CD4-positive, alpha-beta T cell (primary cell): ENCODE data around the gene SERPINA4. TPM values are rescaled to one million over a fixed set of nuclear protein-coding genes. Genes with fewer than 3 reads are reported as not detected.
"Not testable (repeated sequence)": the region's sequence is repeated elsewhere in the genome, so short reads cannot be mapped to it uniquely, and the experiment has no call there.

Experiments used
- ATAC-seq: fragments of 200-7000 bp; cut with Tn5 transposase; one replicate; pipeline ENCODE4 v1.10.0; 2022; ENCODE audit warnings: mild to moderate bottlenecking; ENCODE audit not compliant: poor library complexity
- CTCF ChIA-PET: fragments of 350-600 bp; sonication (Branson Sonifier 250); formaldehyde crosslinking; loops from one replicate; lab custom pipeline; 2021; ENCODE audit warnings: antibody characterized with exemption, inconsistent platforms; lab: Charles Lee
- POLR2A ChIA-PET: fragments of 350-600 bp; sonication (Branson Sonifier 250); formaldehyde crosslinking; loops from one replicate; lab custom pipeline; 2021; ENCODE audit warnings: antibody characterized with exemption, inconsistent platforms; lab: Charles Lee
- DNase-seq, 14 experiments: peaks; one replicate each; pipeline ENCODE4 v3.0.0-alpha.2; 2013 to 2020; ENCODE audit warnings: mixed read lengths in 2 of 14
- H3K27ac ChIP-seq, 2 donors: one replicate each; pipeline versions ENCODE4 v1.5.1 to v1.7.0; 2013; ENCODE audit warnings: low read length in 2 of 2, low read depth in 1 of 2, mild to moderate bottlenecking in 1 of 2
- H3K27me3 ChIP-seq, 2 experiments: 1 replicate in 1 of 2; 2 replicates in 1 of 2; pipeline versions ENCODE4 v1.6.1 to v1.7.0; 2013; ENCODE audit warnings: low read length in 2 of 2, control low read depth in 1 of 2, mild to moderate bottlenecking in 1 of 2, moderate library complexity in 1 of 2; ENCODE audit not compliant: insufficient read depth in 2 of 2, control insufficient read depth in 1 of 2
- H3K36me3 ChIP-seq: one replicate; pipeline ENCODE4 v1.6.1; 2013; ENCODE audit warnings: low read length, control low read depth; ENCODE audit not compliant: insufficient read depth
- H3K4me1 ChIP-seq: one replicate; pipeline ENCODE4 v1.6.1; 2013; ENCODE audit warnings: low read length, control low read depth; ENCODE audit not compliant: insufficient read depth
- H3K4me3 ChIP-seq: one replicate; pipeline ENCODE4 v1.5.1; 2013; ENCODE audit warnings: mild to moderate bottlenecking, low read length, moderate library complexity
- H3K9me3 ChIP-seq, 2 experiments: 1 replicate in 1 of 2; 2 replicates in 1 of 2; pipeline versions ENCODE4 v1.6.1 to v1.7.0; 2013; ENCODE audit warnings: low read length in 2 of 2, mild to moderate bottlenecking in 2 of 2, control low read depth in 1 of 2, moderate library complexity in 1 of 2; ENCODE audit not compliant: control insufficient read depth in 1 of 2, insufficient read depth in 1 of 2
- H3K27ac Mint-ChIP-seq: one replicate; pipeline ENCODE4 v1.8.0; 2020; ENCODE audit warnings: mixed read lengths
- H3K27me3 Mint-ChIP-seq: one replicate; pipeline ENCODE4 v1.8.0; 2021; ENCODE audit warnings: mixed read lengths
- H3K36me3 Mint-ChIP-seq: one replicate; pipeline ENCODE4 v1.8.0; 2021; ENCODE audit warnings: low read depth, mixed read lengths
- H3K4me1 Mint-ChIP-seq: one replicate; pipeline ENCODE4 v1.8.0; 2021; ENCODE audit warnings: low read depth, mixed read lengths
- H3K4me3 Mint-ChIP-seq: one replicate; pipeline ENCODE4 v1.8.0; 2020; ENCODE audit warnings: mild to moderate bottlenecking, mixed read lengths
- H3K9me3 Mint-ChIP-seq: one replicate; pipeline ENCODE4 v1.8.0; 2020; ENCODE audit warnings: mixed read lengths
- intact Hi-C, 2 experiments: fragments of 100-400 bp; cut with DNase I in 1 of 2; cut with micrococcal nuclease in 1 of 2; formaldehyde crosslinking; loops; one replicate each; pipeline versions ENCODE4 v1.15.1 to v1.9.0; 2023 to 2025; cut with DNase I, micrococcal nuclease
- total RNA-seq, 174 experiments: library from RNA in 2 of 174; stranded (reverse) in 2 of 174; gene quantifications; one replicate each; pipeline ENCODE4 v1.2.3 and lab custom pipeline; 2021 to 2026
- TF ChIP-seq, protein P1 (sequence below): fragments of 200-600 bp; IDR thresholded peaks from one replicate; pipeline ENCODE4 v1.8.0; 2022; ENCODE audit warnings: antibody characterized with exemption, mild to moderate bottlenecking

The SERPINA4 gene
- total RNA-seq, 2 experiments from 2014 or later = not detected

DNA sequence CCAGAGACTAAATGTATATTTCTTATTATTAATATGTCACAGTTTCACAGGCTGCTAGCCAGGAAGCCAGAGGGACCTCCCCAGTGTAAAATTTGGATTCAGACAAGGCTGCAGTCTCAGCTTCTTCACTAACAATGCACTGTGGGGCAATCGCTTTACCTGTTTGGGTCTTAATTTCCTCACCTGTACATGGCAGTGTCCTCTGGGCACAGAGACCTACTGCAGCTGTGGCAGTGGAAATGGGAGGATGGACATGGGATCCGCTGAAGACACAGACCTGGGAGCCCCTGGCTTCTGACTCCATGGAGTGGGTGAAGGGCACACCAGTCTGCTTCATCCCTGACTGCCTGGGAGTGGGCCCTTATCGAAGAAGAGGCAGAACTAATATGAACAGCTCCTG, 13.1 kb downstream of the SERPINA4 start:
- CTCF ChIA-PET = no interaction called here
- no peaks in the 10 kb centered on the region for H3K4me1 Mint-ChIP-seq

DNA sequence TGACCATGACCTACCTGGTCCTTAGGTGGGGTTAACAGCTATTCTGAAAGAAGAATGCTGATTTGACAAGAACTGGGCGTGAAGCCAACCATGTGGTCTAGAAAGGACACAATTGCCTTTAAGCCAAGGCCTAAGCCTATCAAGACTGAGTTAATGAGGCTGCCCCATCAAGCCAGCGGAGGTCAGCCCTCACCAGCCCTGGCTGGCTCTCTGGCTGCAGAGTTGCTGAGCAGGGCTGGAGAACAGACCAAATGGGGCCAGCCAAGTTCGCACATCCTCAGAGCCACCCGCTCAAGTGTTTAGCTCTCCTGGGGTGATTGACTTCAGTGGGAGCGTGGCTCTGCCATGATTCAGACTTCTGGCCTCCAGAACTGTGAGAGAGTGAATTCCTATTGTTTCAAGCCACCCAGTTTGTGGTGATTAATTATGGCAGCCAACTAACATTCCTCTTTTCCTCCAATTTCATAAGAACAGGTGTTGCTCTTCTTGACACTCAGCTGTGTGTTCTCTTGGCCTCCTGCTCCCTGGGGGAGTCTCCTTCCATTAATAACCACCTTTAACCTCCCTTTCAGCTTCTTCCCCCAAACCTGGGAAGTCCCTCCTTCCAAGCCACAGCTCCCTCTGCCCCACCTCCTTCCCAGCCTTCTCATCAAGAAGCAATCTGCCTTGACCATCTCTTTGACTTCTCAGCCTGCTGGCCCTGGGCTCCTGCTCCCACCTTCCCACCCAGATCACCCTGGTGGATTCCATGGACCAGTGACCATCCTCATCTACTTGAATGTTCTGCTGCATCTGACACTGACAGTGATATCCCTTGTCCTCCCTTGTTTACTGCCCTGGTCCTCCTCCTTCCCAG, 14.7 kb downstream of the SERPINA4 start:
- H3K4me1 ChIP-seq = no peaks in the 10 kb centered on the region
- H3K9me3 ChIP-seq = peaks cover 0 to 2% of the 10 kb centered on the region in 2 experiments
- POLR2A ChIA-PET = no interaction called here
- TF ChIP-seq, protein P1, sequence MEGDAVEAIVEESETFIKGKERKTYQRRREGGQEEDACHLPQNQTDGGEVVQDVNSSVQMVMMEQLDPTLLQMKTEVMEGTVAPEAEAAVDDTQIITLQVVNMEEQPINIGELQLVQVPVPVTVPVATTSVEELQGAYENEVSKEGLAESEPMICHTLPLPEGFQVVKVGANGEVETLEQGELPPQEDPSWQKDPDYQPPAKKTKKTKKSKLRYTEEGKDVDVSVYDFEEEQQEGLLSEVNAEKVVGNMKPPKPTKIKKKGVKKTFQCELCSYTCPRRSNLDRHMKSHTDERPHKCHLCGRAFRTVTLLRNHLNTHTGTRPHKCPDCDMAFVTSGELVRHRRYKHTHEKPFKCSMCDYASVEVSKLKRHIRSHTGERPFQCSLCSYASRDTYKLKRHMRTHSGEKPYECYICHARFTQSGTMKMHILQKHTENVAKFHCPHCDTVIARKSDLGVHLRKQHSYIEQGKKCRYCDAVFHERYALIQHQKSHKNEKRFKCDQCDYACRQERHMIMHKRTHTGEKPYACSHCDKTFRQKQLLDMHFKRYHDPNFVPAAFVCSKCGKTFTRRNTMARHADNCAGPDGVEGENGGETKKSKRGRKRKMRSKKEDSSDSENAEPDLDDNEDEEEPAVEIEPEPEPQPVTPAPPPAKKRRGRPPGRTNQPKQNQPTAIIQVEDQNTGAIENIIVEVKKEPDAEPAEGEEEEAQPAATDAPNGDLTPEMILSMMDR = no peak
- intact Hi-C loops = no loop called here
- Mint-ChIP-seq H3K4me3 (no peak overlapping the region), H3K9me3 (no peaks in the 10 kb centered on the region), H3K36me3 (no peaks in the 10 kb centered on the region), H3K27ac (no peak overlapping the region), H3K27me3 (peaks cover 19% of the 10 kb centered on the region), H3K4me1 (no peaks in the 10 kb centered on the region)
- no peak for ATAC-seq
- H3K27ac ChIP-seq = no peak overlapping the region
- no peak for DNase-seq
- CTCF ChIA-PET = no interaction called here
- H3K36me3 ChIP-seq = no peaks in the 10 kb centered on the region
- peaks cover 0 to 4% of the 10 kb centered on the region in 2 experiments for H3K27me3 ChIP-seq
- no peak overlapping the region for H3K4me3 ChIP-seq

More for the DNA sequence above, 13.1 kb downstream of the SERPINA4 start:
- Mint-ChIP-seq H3K36me3 (no peaks in the 10 kb centered on the region), H3K4me3 (no peak overlapping the region), H3K9me3 (no peaks in the 10 kb centered on the region), H3K27me3 (peaks cover 11% of the 10 kb centered on the region), H3K27ac (no peak overlapping the region)
- ATAC-seq = no peak
- Histone ChIP-seq H3K4me1 (no peaks in the 10 kb centered on the region), H3K4me3 (no peak overlapping the region), H3K36me3 (no peaks in the 10 kb centered on the region), H3K27me3 (peaks cover 0 to 2% of the 10 kb centered on the region in 2 experiments), H3K9me3 (peaks cover 0 to 11% of the 10 kb centered on the region in 2 experiments), H3K27ac (no peak overlapping the region)
- TF ChIP-seq, protein P1 = no peak
- no peak for DNase-seq
- POLR2A ChIA-PET = no interaction called here
- intact Hi-C loops = no loop called here

DNA sequence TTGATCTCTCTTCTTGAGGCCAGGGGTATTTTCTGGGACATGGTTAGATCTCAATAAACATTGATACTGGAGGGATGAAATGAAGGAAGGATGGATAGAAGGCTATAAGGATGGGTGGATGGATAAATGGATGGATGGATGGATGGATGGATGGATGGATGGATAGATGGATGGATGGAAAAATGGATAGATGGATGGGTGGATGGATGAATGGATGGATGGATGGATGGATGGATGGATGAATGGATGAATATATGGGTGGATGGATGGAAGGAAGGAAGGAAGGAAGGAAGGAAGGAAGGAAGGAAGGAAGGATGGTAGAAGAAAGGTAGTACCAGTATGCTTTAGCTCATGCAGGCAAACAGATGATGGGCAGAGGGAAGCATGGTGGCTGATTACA, 16.2 kb downstream of the SERPINA4 start:
- peaks cover 19% of the 10 kb centered on the region for H3K27me3 Mint-ChIP-seq
- H3K9me3 ChIP-seq, H3K36me3 ChIP-seq, H3K27me3 ChIP-seq, POLR2A ChIA-PET, intact Hi-C loops, H3K27ac ChIP-seq, H3K4me3 ChIP-seq, H3K9me3 Mint-ChIP-seq, ATAC-seq, H3K4me1 ChIP-seq, H3K27ac Mint-ChIP-seq, CTCF ChIA-PET, H3K4me3 Mint-ChIP-seq, H3K36me3 Mint-ChIP-seq, DNase-seq, H3K4me1 Mint-ChIP-seq: not testable (repeated sequence)
